Measurements from ENCODE around the gene APIP.
"Not testable (repeated sequence)": the region's sequence is repeated elsewhere in the genome, so short reads cannot be mapped to it uniquely, and the experiment has no call there.

APIP gene

GRCh38 chr11:34926101-34926830 lies 10.1 kb upstream of the APIP start:
- peak in 1 of 2 donors; percentile 4 for DNase-seq (ENCODE audit: low read depth in 2 of 2)

GRCh38 chr11:34924714-34925113 lies 8.5 kb upstream of the APIP start:
- no peak for DNase-seq (ENCODE audit: low read depth in 2 of 2)

- DNase-seq (ENCODE audit: low read depth in 2 of 2), result no peak
These were observed 5.0 kb upstream of the APIP start for GRCh38 chr11:34921156-34921555.

GRCh38 chr11:34916843-34917770 lies 928 bp upstream of the APIP start:
- DNase-seq (ENCODE audit: low read depth in 2 of 2), result peak in 1 of 2 donors; percentile 6

- no peak for DNase-seq (ENCODE audit: low read depth in 2 of 2)
These were observed 804 bp downstream of the APIP start for GRCh38 chr11:34915136-34916014.

- not testable (repeated sequence) for DNase-seq (ENCODE audit: low read depth in 2 of 2)
These were observed 2.6 kb downstream of the APIP start for GRCh38 chr11:34913556-34913955.

- DNase-seq (ENCODE audit: low read depth in 2 of 2), result no peak
These were observed 4.5 kb downstream of the APIP start for GRCh38 chr11:34911676-34912075.

GRCh38 chr11:34910817-34911216 lies 5.4 kb downstream of the APIP start:
- DNase-seq (ENCODE audit: low read depth in 2 of 2), result no peak

GRCh38 chr11:34909955-34910354 lies 6.2 kb downstream of the APIP start:
- no peak for DNase-seq (ENCODE audit: low read depth in 2 of 2)

- no peak for DNase-seq (ENCODE audit: low read depth in 2 of 2)
These were observed 6.8 kb downstream of the APIP start for GRCh38 chr11:34909415-34909814.

GRCh38 chr11:34907934-34908593 lies 8.1 kb downstream of the APIP start:
- no peak for DNase-seq (ENCODE audit: low read depth in 2 of 2)

GRCh38 chr11:34905666-34906065 lies 10.5 kb downstream of the APIP start:
- DNase-seq (ENCODE audit: low read depth in 2 of 2), result no peak

GRCh38 chr11:34904421-34904955 lies 11.7 kb downstream of the APIP start:
- no peak for DNase-seq (ENCODE audit: low read depth in 2 of 2)

GRCh38 chr11:34899633-34900016 lies 16.6 kb downstream of the APIP start:
- no peak for DNase-seq (ENCODE audit: low read depth in 2 of 2)

- DNase-seq (ENCODE audit: low read depth in 2 of 2), result no peak
These were observed 17.7 kb downstream of the APIP start for GRCh38 chr11:34898474-34898873.

- DNase-seq (ENCODE audit: low read depth in 2 of 2), result no peak
These were observed 18.9 kb downstream of the APIP start for GRCh38 chr11:34897171-34897870.

- DNase-seq (ENCODE audit: low read depth in 2 of 2), result not testable (repeated sequence)
These were observed 20.0 kb downstream of the APIP start for GRCh38 chr11:34896191-34896590.

GRCh38 chr11:34893416-34893815 lies 22.8 kb downstream of the APIP start:
- no peak for DNase-seq (ENCODE audit: low read depth in 2 of 2)

- no peak for DNase-seq (ENCODE audit: low read depth in 2 of 2)
These were observed 24.6 kb downstream of the APIP start for GRCh38 chr11:34891611-34892010.

- no peak for DNase-seq (ENCODE audit: low read depth in 2 of 2)
These were observed 25.4 kb downstream of the APIP start for GRCh38 chr11:34890812-34891211.
